ENCODE data around the gene PTPN6. TPM values are rescaled to one million over a fixed set of nuclear protein-coding genes. Genes with fewer than 3 reads are reported as not detected.

The PTPN6 gene
- total and polyA plus RNA-seq, 2 of the 8 experiments (the other 6 are each of a cell fraction or from before 2014, with no cell fraction given), result 16.3 to 28.4 TPM

DNA sequence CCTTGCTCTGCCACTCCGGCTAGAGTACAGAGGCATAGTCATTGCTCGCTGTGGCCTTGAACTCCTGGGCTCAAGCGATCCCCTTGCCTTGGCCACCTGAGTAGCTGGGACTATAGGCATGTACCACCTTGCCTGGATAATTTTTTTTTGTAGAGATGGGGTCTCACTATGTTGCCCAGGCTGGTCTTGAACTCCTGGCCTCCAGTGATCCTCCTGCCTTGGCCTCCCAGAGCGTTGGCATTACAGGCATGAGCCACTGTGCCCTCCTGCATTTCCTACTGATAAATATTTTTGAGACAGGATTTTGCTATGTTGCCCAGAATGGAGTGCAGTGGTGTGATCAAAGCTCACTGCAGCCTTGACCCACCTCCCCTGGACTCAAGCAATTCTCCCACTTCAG lies 28.9 kb downstream of the PTPN6 start:
- POLR2A ChIA-PET (ENCODE audit: partially characterized antibody), result interaction anchor here (0.8 to 30.5 kb wide), 8 partner anchors 7 to 144 kb away, joined by 3 to 1596 read pairs (median 5); partner anchors contain the start of genes ATN1, C12orf57, PTPN6 and RNU7-1
- no peak for TF ChIP-seq GABPA (IDR thresholded peaks at IDR 0.05; ENCODE audit: borderline replicate concordance, insufficient read depth, low read length)
- no peak for TF ChIP-seq CEBPB (IDR thresholded peaks at IDR 0.05; ENCODE audit: low read depth, low read length)
- TF ChIP-seq RXRA (IDR thresholded peaks at IDR 0.05; ENCODE audit: insufficient read depth, low read depth, low read length), result no peak
- TF ChIP-seq CHD1 (IDR thresholded peaks at IDR 0.05; ENCODE audit: low read depth, low read length), result no peak
- TF ChIP-seq ASH2L (IDR thresholded peaks at IDR 0.05; ENCODE audit: low read length), result no peak
- no peak for TF ChIP-seq SIN3A (conservative IDR thresholded peaks at IDR 0.05 in 1 of 2, IDR thresholded peaks at IDR 0.05 in 1 of 2; ENCODE audit: low read depth in 1 of 2, low read length in 2 of 2)
- no peak for TF ChIP-seq HDAC6 (IDR thresholded peaks at IDR 0.05; ENCODE audit: low read depth, low read length)
- TF ChIP-seq SP2 (IDR thresholded peaks at IDR 0.05; ENCODE audit: low read length), result no peak
- TF ChIP-seq RBBP5 (IDR thresholded peaks at IDR 0.05; ENCODE audit: borderline replicate concordance, low read depth, low read length), result no peak
- no peak for TF ChIP-seq CREB1 (IDR thresholded peaks at IDR 0.05)
- no peak for TF ChIP-seq JUN (IDR thresholded peaks at IDR 0.05; ENCODE audit: low read depth, low read length)
- TF ChIP-seq, protein P1, sequence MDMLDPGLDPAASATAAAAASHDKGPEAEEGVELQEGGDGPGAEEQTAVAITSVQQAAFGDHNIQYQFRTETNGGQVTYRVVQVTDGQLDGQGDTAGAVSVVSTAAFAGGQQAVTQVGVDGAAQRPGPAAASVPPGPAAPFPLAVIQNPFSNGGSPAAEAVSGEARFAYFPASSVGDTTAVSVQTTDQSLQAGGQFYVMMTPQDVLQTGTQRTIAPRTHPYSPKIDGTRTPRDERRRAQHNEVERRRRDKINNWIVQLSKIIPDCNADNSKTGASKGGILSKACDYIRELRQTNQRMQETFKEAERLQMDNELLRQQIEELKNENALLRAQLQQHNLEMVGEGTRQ (IDR thresholded peaks at IDR 0.05; ENCODE audit: low read length), result no peak
- no peak for TF ChIP-seq BRCA1 (IDR thresholded peaks at IDR 0.05; ENCODE audit: low read depth, low read length)
- TF ChIP-seq SIRT6 (IDR thresholded peaks at IDR 0.05; ENCODE audit: low read length), result no peak

More for the DNA sequence above, 28.9 kb downstream of the PTPN6 start:
- DNase-seq (ENCODE audit: low read depth in 1 of 2, low spot score in 2 of 2), result no peak
- H3K18ac ChIP-seq (ENCODE audit: extremely low read depth, low read length), result no peak overlapping the region
- FAIRE-seq, result no peak
- H3K79me2 ChIP-seq (ENCODE audit: control insufficient read depth in 1 of 2, insufficient read depth in 2 of 2, low read length in 2 of 2), result no peaks in the 10 kb centered on the region
- 0 out of 2 replicates have a peak, but pooled peaks cover 2% of the 10 kb centered on the region for H3K79me1 ChIP-seq (ENCODE audit: low read depth, low read length)
- H3K4me3 ChIP-seq (ENCODE audit: extremely low read depth in 1 of 4, insufficient read depth in 2 of 4, low read depth in 3 of 4, low read length in 4 of 4), result no peak overlapping the region
- H3K23ac ChIP-seq (ENCODE audit: insufficient read length), result no peak overlapping the region
- H4K20me1 ChIP-seq (replicated peaks in 1 of 2; ENCODE audit: control insufficient read depth in 1 of 2, insufficient read depth in 2 of 2, low read length in 2 of 2), result peaks cover 5 to 9% of the 10 kb centered on the region in 2 experiments
- 92% methylated on average over 3 of the region's 4 CpGs; no CpG with 5 or more reads in 1 of the 2 experiments for WGBS, 2 experiments (ENCODE audit: extremely low coverage in 1 of 2, insufficient coverage in 1 of 2, insufficient read length in 1 of 2, insufficient replicate concordance in 2 of 2, low coverage in 1 of 2, low lambda C conversion rate in 2 of 2, missing lambda C conversion rate in 1 of 2)
- no peak overlapping the region for H3K14ac ChIP-seq (ENCODE audit: insufficient read length)
- H3K4me2 ChIP-seq (ENCODE audit: insufficient read depth in 1 of 2, low read depth in 2 of 2, low read length in 2 of 2), result no peak overlapping the region
- no peak overlapping the region for H3K27ac ChIP-seq (ENCODE audit: low read depth, low read length)
- no peak overlapping the region for H2BK20ac ChIP-seq (ENCODE audit: low read length)
- H2AFZ ChIP-seq (ENCODE audit: low read length), result no peak overlapping the region
- H4K5ac ChIP-seq (ENCODE audit: insufficient read length, low read depth, low read length), result no peak overlapping the region
- H2BK5ac ChIP-seq (ENCODE audit: low read depth, low read length), result no peak overlapping the region
- no peak overlapping the region for H3K4ac ChIP-seq (replicated peaks; ENCODE audit: insufficient read length, low read depth, low read length)
- no peak overlapping the region for H2BK12ac ChIP-seq (ENCODE audit: low read depth, low read length)
- CTCF ChIA-PET (ENCODE audit: partially characterized antibody), result interaction anchor here (0.8 to 1.6 kb wide), 3 partner anchors 15 to 113 kb away, joined by 3 to 4 read pairs (median 3); no protein-coding TSS in a partner anchor
- no peak overlapping the region for H2AK5ac ChIP-seq (ENCODE audit: low read depth, low read length)
- H3K27me3 ChIP-seq (replicated peaks in 1 of 4; ENCODE audit: control insufficient read depth in 3 of 4, extremely low read depth in 1 of 4, insufficient read depth in 3 of 4, low read length in 3 of 4), result no peaks in the 10 kb centered on the region
- no peaks in the 10 kb centered on the region for H3K23me2 ChIP-seq (ENCODE audit: low read depth, low read length)
- H2BK120ac ChIP-seq (replicated peaks; ENCODE audit: low read depth, low read length), result no peak overlapping the region
- H2BK15ac ChIP-seq (ENCODE audit: low read length), result no peak overlapping the region
- H3K36me3 ChIP-seq (ENCODE audit: control insufficient read depth in 2 of 4, insufficient read depth in 4 of 4, low read length in 3 of 4), result peaks cover 22 to 80% (median 42%) of the 10 kb centered on the region in 4 experiments
- H3K9ac ChIP-seq (replicated peaks in 1 of 4; ENCODE audit: extremely low read depth in 1 of 4, low read depth in 3 of 4, low read length in 3 of 4), result no peak overlapping the region
- no peak overlapping the region for H3K56ac ChIP-seq (replicated peaks; ENCODE audit: insufficient read length, low read depth, low read length)
- peaks cover 0 to 6% (median under 1%) of the 10 kb centered on the region in 4 experiments; a peak in 2 of 7 replicates for H3K4me1 ChIP-seq (replicated peaks in 1 of 4; ENCODE audit: control insufficient read depth in 3 of 4, insufficient read depth in 4 of 4, low read length in 3 of 4)
- H4K91ac ChIP-seq (replicated peaks; ENCODE audit: insufficient read length, low read length), result no peak overlapping the region
- no peak overlapping the region; the same call in 1 of the 2 replicates for H4K8ac ChIP-seq (ENCODE audit: extremely low read depth, insufficient read depth, low read length)
- no peaks in the 10 kb centered on the region for H3K9me3 ChIP-seq (ENCODE audit: insufficient read depth in 2 of 2, low read depth in 1 of 2, low read length in 1 of 2)
